GM12872 (cell line): ENCODE results near the gene KIF1B.

ENCODE experiments used
- CTCF ChIP-seq: IDR thresholded peaks from 3 replicates; pipeline ENCODE4 v1.5.1; 2011; ENCODE audit warnings: low read depth, mild to moderate bottlenecking, low read length, moderate library complexity; ENCODE audit not compliant: insufficient read depth

Gene KIF1B

DNA sequence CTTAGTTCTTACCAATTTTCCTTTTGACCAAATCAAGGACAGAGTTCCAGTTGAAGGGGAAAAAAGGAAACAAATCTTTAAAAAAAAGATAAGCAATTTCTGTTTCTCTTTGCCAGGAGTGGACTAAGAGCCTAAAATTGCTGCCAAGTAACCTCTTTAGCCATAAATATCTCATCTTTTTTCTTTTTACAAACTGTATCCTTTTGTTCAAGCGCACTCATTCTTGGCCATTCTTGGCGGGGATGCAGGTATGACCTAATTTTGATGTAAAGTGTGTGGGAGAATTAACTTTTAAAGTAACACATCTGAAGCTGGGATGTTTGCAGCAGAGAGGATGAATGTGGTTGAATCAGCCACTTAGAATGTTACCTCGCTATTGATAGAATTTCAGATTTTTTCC, 13.4 kb upstream of the KIF1B start:
- TF ChIP-seq CTCF: no peak

GRCh38 chr1:10200620-10201019, 9.8 kb upstream of the KIF1B start:
- TF ChIP-seq CTCF: no peak

DNA sequence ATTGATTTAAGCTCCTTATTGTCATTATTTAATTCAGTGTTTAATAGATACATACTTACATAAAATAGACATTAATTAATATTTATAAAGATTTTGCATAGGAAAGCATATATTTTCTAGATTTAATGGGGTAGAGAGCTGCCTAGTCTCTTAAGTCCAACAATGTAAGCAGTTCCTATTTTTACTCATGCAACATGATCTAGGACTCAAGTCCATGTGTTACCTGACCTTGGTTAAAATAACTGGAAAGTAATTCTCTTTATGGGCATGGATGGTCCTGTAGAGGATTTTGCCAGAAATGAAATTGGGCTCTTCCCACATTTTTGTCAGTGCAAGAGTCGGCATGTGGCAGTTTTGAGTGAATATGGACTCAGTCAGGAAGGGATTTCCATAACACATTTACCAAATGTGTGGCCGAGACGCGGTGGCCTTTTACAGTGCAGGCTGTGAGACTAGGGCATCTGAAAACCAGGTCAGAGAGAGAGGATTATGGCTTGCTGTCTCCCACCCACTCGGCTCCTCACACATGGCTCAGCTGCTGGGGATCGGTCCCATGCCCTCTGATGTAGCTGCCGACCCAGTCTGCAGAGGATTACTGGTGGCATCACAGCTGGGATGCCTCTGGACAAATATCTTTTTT, 6.2 kb upstream of the KIF1B start:
- no peak for TF ChIP-seq CTCF

DNA sequence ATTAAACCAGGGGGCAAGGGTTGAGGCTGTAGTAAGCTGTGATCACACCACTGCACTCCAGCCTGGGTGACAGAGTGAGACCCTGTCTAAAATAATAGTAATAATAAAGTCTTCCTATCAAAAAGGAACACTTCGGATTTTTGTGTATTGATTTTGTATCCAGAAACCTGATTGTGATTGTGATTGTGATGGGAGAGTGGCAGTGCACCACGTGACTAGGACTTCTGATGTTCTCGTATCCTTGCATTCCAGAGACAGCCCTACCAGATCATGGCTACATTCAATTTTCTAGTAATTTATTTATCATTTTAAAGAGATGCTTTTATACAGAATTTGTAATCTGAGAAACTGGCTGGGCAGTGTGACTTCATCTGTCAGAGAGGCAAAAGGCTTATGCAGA, 2.6 kb upstream of the KIF1B start:
- TF ChIP-seq CTCF: no peak

- TF ChIP-seq CTCF: no peak
Measured at GRCh38 chr1:10208537-10208936, 1.8 kb upstream of the KIF1B start.

GRCh38 chr1:10209590-10209904, 823 bp upstream of the KIF1B start:
- TF ChIP-seq CTCF: no peak

DNA sequence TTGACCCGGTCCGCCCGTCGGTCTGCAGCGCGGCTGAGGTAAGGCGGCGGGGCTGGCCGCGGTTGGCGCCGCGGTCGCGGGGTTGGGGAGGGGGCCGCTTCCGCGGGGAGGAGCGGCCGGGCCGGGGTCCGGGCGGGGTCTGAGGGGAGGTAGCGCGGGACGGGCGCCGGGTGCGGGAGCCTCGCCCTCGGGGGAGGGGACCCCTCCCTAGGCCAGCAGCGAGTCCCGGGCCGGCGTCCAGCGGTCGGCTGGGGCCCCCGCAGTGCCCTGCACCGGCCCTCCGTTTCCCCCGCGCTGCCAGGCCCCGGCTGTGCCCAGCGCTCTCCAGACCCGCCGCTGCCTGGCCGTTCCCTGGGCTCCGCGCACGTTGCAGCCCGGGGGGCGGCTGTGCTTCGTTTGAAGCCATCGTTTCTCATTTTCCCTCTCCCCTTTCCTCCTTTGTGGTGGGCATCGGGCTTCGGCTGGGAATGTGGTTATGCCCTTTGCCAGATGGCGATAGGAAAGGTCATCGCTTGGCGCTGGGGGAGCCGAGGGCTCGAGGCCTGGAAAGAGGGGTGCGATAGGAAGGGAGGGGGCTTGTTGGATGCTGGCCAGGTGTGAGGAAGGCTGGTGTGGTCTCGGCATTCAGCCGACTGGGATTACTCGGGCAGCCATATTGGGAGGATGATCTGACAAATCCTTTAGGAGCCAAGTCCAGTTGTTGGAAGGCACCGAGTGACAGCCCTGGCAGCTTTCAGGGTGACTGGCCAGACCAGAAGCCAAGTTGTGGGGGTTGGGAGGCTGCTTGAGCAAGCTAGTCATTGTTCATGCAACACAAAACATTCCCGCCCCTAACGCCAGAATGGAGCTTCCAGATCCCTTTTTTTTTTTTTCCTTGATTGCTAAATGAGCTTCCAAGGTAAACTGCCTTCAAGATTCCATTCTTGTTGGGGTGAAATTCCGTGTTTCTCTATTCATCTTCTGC, 753 bp downstream of the KIF1B start:
- no peak for TF ChIP-seq CTCF
